Breast epithelium (tissue), 3 donors: ENCODE results near the gene MEAK7.
"Not testable (repeated sequence)": the region's sequence is repeated elsewhere in the genome, so short reads cannot be mapped to it uniquely, and the experiment has no call there.

Experiments used
- POLR2A ChIP-seq: fragments of 450-650 bp; IDR thresholded peaks from one replicate; pipeline ENCODE4 v1.6.1; 2016; ENCODE audit warnings: antibody characterized with exemption, mild to moderate bottlenecking, moderate library complexity
- POLR2AphosphoS5 ChIP-seq, 3 donors: sonication (generic); formaldehyde crosslinking; IDR thresholded peaks; one replicate each; pipeline ENCODE4 v1.6.1; 2017; ENCODE audit warnings: antibody characterized with exemption in 3 of 3
- TF ChIP-seq, protein P1 (sequence below), 3 donors: fragments of 450-650 bp; IDR thresholded peaks; one replicate each; pipeline ENCODE4 v1.5.1; 2016 to 2017; ENCODE audit warnings: antibody characterized with exemption in 3 of 3, mild to moderate bottlenecking in 3 of 3, moderate library complexity in 3 of 3

DNA sequence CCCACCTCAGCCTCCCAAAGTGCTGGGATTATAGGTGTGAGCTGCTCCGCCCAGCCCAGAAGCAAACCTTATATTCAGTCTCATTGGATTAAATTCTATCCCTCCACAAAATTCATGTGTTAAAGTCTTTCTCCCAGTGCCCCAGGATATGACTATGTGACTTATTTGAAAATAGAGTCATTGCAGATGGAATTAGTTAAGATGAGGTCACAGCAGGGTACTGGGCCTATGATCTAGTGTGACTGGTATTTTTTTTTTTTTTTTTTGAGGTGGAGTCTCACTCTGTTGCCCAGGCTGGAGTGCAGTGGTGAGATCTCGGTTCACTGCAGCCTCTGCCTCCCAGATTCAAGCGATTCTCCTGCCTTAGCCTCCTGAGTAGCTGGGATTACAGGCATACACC lies 13.8 kb upstream of the MEAK7 start:
- TF ChIP-seq, protein P1, sequence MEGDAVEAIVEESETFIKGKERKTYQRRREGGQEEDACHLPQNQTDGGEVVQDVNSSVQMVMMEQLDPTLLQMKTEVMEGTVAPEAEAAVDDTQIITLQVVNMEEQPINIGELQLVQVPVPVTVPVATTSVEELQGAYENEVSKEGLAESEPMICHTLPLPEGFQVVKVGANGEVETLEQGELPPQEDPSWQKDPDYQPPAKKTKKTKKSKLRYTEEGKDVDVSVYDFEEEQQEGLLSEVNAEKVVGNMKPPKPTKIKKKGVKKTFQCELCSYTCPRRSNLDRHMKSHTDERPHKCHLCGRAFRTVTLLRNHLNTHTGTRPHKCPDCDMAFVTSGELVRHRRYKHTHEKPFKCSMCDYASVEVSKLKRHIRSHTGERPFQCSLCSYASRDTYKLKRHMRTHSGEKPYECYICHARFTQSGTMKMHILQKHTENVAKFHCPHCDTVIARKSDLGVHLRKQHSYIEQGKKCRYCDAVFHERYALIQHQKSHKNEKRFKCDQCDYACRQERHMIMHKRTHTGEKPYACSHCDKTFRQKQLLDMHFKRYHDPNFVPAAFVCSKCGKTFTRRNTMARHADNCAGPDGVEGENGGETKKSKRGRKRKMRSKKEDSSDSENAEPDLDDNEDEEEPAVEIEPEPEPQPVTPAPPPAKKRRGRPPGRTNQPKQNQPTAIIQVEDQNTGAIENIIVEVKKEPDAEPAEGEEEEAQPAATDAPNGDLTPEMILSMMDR (IDR thresholded peaks at IDR 0.05) = not testable (repeated sequence)
- not testable (repeated sequence) for TF ChIP-seq POLR2AphosphoS5 (IDR thresholded peaks at IDR 0.05); POLR2A
